Tongue (tissue), 2 donors: ENCODE results near the gene PNPT1. TPM values are rescaled to one million over a fixed set of nuclear protein-coding genes. Genes with fewer than 3 reads are reported as not detected.
A peak's percentile ranks its signal among the peaks of the same experiment; 100 is the strongest.

ENCODE experiments used
- DNase-seq: peaks from one replicate; pipeline ENCODE4 v3.0.0-alpha.2; 2015
- total RNA-seq: library from RNA; depleted of rRNA; stranded (reverse); fragments of >200 nt; gene quantifications from one replicate; pipeline ENCODE4 v1.2.3, GENCODE V29; 2014

The PNPT1 gene
- total RNA-seq, 1 donor from 2014 or later = 23.8 TPM

DNA sequence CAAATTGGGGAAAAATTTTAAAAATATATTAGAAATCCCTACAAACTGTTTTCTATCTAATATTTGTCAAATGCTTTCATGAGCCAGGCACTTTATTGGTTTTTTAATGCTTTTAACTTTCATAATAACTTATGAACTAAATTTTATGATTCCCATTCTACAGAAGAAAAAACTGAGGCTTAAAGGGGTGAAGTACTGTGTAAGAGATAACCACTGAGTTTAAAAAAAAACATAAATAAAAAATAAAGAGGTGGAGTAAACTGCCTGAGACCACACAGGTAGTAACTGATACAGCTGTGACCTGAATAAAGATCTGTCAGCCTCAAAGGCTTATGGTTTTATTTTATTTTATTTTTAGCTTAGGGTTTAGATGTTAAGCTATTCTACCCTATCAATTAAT, 24.7 kb downstream of the PNPT1 start:
- no peak for DNase-seq

DNA sequence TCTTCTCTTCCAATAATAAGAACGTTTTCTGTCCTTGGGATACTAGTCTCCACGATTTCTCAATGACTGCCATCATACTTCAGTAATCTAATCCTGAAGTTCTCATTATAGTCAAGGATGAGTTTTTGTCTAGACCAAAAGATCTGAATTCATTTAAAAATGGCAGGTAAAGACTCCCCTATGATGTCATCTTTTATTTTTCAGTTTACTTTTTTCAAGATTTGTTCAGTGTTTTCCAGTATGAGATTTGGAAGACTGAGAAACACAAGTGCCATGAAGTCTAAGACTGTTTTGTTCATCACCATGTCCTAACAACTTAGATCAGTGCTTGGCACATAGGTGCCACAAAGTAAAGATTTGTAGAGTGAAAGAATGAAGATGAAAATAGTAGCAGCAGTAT, 40.4 kb downstream of the PNPT1 start:
- no peak for DNase-seq

DNA sequence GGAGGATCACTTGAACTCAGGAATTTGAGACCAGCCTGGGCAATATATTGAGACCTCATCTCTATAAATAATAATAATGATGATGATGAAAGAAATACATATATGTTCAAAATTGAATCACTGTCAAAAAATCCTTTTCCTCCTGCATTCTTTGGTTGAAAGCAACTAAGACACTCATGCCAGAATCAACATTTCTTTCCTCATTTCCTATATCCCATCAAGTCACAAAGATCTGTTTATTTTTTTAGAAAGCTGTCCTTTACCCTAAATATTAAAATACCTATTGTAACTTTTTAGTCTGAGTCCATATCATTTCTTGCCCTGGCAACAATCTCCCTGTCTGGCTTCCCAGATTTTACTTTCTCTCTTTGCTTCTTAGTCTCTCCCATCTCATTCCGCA, 44.4 kb downstream of the PNPT1 start:
- no peak for DNase-seq

DNA sequence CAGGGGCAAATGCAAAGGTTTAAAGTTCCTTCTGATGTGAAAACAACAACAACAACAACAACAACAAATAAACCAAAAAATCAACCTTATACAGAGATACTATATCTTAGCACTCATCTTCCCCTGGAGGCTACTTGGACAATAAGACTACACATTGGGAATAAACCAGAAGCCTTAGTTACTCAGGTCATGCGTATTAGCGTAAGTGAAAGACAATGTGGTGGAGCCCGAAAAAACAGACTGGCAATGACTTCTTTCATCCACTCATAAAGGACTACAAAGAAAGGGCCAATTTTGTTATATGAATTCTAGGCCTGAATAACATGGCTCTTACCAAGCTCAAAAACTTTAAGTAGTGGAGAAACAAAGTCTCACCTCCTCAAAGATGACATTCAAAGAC, 56.8 kb downstream of the PNPT1 start:
- DNase-seq = no peak

- no peak for DNase-seq
These were observed 64.7 kb downstream of the PNPT1 start for GRCh38 chr2:55628931-55629330.

DNA sequence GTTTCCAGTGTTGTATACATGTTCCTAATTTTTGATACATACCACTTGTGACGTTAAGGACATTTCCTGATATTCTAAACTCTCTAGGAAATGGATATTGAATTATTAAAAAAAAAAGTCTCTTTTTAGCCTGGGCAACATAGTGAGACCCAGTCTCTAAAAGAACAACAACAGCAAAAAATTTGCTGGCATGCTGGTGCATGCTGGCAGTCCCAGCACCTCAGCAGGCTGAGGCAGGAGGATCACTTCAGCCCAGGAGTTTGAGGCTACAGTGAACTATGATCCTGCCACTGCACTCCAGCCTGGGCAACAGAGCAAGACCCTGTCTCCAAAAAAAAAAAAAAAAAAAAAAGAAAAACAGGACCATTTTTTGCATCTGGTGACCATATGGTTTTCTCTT, 65.7 kb downstream of the PNPT1 start:
- DNase-seq = no peak

DNA sequence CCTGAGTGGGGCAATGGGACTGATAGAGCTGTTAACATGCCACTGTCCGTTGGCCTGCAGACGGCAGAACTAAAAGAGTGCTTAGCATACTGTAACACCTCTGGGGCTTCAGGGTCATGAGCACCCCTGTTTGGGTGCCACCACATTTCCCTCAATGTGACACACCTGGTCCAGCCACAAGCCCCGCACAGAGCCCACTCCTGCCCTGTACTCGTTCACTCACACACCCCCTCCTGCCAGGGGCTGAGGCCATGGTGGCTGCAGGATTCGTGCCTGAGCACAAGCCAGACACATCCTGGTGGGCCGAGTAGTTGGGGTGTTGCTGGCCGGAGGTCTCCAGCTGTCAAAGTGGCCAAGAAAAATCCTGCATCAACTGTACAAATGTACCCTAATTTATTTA, 71.8 kb downstream of the PNPT1 start:
- no peak for DNase-seq

GRCh38 chr2:55620123-55620779, 73.4 kb downstream of the PNPT1 start:
- DNase-seq = no peak

DNA sequence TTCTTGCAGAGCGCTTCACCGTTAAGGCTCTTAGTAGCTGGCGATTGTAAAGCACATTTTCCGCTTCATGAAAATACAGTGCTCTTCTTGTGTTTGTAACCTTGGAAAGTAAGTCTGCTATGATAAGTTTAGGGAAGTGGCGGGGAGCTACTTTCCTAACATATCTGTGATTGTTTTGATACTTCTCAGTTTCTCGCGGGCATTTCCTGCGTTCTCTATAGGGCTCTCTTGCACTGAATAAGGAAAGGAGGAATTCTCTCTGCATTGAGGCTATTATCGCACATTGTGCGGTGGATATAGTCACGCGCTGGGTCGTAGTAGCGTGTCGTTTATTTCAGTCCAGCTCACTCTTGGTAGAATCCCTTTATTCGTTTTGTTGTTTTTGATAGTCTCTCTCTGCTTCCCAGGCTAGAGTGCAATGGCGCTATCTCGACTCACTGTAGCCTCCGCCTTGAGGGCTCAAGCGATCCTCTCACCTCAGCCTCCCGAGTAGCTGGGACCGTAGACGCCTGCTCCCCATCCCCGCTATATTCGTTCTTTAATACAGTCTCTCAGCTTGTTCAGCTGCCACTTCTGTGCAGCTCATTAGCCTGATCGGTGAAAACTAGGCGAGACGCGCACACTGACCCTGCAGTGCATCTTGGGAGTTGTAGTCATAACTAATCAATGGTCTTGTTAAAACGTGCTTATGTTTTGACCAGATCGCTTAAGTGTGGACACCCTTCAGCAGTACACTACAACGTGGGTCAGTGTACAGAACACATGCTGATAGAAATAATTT, 75.2 kb downstream of the PNPT1 start:
- peak; percentile 81 for DNase-seq

GRCh38 chr2:55618025-55618274, 75.7 kb downstream of the PNPT1 start:
- DNase-seq = peak; percentile 59

GRCh38 chr2:55617175-55618024, 76.2 kb downstream of the PNPT1 start, which contains the start of gene PPP4R3B:
Gene PPP4R3B (minus strand): TSS chr2:55617622. CDS start chr2:55617285, 337 bp downstream.
- DNase-seq = peak; percentile 100

GRCh38 chr2:55616551-55617174, 77.0 kb downstream of the PNPT1 start:
- peak; percentile 83 for DNase-seq

DNA sequence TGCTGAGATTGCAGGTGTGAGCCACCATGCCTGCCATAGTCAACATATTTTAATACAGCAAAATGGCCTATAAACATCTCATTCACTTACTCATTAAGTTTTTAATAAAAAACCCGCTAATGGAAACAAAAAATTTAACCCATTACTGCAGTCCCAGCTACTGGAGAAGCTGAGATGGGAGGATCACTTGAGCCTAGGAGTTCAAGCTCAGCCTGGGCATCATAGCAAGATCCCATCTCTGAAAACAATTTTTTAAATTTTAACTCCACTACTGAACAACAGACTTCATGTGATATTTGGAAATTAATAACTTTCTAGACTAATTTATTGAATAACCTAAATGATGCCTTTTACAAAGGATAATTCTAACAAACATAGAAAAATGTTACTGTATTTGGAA, 81.6 kb downstream of the PNPT1 start:
- DNase-seq = no peak

DNA sequence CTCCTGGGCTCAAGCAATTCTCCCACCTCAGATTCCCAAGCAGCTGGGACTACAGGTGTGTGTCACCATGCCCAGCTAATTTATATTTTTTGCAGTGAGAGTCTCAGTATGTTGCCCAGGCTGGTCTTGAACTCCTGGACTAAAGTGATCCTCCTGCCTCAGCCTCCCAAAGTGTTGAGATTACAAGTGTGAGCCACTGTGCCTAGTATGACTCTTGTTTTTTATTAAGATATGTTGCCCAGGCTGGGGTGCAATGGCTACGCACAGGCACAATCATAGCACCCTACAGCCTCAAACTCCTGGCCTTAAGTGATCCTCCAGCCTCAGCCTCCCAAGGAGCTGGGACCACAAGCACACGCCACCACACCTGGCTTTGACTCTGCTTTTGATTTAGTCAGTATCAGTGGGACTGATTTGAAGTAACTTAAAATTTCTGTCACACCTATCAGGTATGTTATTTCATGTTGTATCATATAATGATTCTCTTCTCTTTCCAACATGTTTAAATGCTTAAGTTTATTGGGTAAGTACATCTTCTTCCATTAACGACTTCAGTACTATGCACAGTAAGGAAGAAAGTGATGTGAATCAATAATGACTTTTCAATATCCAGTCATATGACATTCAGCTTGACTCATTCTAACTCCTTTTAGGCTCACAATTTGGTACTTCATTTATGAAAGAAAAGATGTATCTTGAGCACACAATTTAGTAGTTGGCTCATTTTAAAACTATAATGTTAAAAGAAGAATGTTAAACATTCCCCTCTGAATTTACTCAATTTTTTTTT, 82.5 kb downstream of the PNPT1 start:
- no peak for DNase-seq

DNA sequence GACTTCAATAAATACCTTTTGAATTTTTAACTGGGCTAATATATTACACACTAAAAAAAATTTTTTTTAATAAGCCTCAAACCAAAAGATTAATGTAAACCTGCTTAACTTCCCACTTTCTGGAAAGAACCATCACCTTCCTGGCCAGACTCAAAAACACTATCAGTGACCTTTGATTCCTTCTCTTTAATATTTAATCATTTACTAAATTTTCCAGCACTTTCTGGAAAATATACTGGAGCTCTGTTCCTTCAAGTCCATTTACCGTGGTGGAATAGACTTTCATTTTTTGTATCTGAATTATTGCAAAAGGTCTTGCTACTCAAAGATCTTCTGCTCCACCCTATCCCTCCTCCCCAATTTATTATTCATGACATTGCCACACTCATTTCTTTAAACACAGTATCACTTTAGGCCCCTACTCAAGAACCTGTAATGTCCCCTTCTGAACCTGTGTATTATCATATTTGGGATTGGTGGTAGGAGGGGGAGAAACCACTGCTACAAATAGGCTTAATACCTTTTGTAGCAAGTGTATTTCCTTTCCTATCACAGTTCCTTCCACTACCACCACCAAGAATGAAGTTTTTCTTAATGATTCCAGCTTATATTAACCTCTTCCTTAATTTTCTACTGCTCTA, 83.6 kb downstream of the PNPT1 start:
- DNase-seq = no peak

DNA sequence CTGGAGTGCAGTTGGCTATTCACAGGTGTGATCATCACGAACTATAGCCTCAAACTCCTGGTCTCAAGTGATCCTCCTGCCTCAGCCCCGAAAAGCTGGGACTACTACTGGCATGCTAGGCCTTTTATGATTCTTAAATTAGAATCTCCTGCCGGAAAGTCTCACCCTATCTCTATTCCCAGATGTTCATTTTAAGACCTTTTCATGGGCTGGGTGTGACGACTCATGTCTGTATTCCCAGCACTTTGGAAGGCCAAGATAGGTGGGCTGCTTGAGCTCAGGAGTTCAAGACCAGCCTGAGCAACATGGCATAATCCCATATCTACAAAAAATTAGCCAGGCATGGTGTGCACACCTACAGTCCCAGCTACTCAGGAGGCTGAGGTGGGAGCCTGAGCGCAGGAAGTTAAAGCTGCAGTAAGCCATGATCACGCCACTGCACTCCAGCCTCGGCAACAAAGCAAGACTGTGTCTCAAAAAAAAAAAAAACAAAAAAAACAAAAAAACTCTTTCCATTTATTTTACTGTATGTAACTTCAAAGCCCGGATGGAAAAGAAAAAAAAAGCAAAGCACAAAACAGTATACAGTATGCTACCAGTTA, 84.3 kb downstream of the PNPT1 start:
- no peak for DNase-seq

GRCh38 chr2:55607717-55608116, 85.9 kb downstream of the PNPT1 start:
- DNase-seq = no peak

DNA sequence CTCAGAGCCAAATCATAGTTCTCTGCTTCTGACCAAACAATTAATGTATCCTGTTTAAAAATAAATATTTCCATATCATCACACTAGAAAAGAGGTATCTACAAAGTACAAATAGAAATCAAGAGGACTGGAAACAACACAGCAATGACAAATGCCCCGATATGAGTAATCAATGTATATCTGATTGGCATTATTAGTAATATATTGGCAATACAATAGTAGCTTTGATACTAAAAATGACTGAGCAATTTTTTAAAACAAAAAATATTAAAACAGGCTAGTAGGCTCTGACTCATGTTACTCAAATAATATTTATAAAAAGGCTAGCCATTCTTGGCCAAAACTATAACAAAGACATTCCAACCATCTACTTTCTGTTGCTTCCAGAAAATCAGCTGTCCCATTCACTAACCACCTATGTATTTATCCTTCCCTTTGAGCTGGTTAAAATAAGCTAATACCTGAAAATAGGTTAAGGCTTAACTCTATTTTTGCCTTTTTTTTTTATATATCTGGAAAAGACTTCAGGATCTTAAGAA, 89.5 kb downstream of the PNPT1 start:
- DNase-seq = no peak

GRCh38 chr2:55601849-55602248, 91.8 kb downstream of the PNPT1 start:
- DNase-seq = no peak

DNA sequence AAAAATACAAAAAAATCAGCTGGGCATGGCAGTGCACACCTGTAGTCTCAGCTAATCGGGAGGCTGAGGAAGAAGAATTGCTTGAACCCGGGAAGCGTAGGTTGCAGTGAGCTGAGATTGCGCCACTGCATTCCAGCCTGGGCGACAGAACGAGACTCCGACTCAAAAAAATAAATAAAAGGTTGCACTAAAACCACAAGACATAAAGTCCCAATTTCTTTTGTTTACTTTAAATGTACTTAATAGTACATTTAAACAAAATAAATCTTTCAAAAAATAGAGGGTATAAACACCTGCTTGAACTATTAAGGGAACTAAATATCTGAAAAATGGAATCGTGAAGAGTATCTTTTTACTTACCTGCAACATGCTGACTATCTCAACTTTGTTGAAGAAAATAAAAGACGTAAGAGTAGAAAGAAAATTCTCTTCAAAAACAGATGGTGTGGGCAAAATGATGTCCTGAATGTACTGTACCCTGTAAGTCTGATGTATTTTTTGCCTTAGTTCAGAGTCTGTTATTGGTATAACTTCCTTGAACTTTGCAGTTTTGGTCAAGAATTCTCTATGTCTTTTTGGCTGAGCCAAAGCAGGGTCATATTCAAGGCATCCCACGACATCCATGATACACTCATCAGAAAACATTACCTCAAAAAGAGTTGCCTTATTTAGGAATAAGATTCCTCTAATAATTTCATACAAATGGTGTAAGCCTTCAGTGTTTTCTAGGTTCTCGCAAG, 95.4 kb downstream of the PNPT1 start:
- DNase-seq = no peak
